ENCODE results near the gene LIPC. TPM values are rescaled to one million over a fixed set of nuclear protein-coding genes. Genes with fewer than 3 reads are reported as not detected.
A peak's percentile ranks its signal among the peaks of the same experiment; 100 is the strongest.

The LIPC gene
- total RNA-seq, 1 donor from 2014 or later = 0.62 TPM

GRCh38 chr15:58541410-58542087, 109.8 kb downstream of the LIPC start:
- H3K27ac Mint-ChIP-seq = no peak overlapping the region
- peaks cover 30% of the 10 kb centered on the region for H3K4me1 Mint-ChIP-seq (ENCODE audit: low read depth)
- H3K9me3 Mint-ChIP-seq = no peaks in the 10 kb centered on the region
- H3K36me3 Mint-ChIP-seq (ENCODE audit: low read depth) = peaks cover 4% of the 10 kb centered on the region
- intact Hi-C loops (cut with micrococcal nuclease) = no loop called here
- H3K4me3 Mint-ChIP-seq = no peak overlapping the region
- peaks cover 3% of the 10 kb centered on the region for H3K27me3 Mint-ChIP-seq (ENCODE audit: insufficient read depth)
- DNase-seq (ENCODE audit: low spot score) = no peak

- intact Hi-C loops (cut with micrococcal nuclease) = no loop called here
- Mint-ChIP-seq H3K9me3 (no peaks in the 10 kb centered on the region), H3K36me3 (ENCODE audit: low read depth) (peaks cover 6% of the 10 kb centered on the region), H3K27me3 (ENCODE audit: insufficient read depth) (no peaks in the 10 kb centered on the region), H3K27ac (no peak overlapping the region), H3K4me1 (ENCODE audit: low read depth) (peaks cover 45% of the 10 kb centered on the region), H3K4me3 (no peak overlapping the region)
- DNase-seq (ENCODE audit: low spot score) = no peak
These were observed 112.0 kb downstream of the LIPC start for GRCh38 chr15:58543664-58544335.

GRCh38 chr15:58544756-58545155, 113.0 kb downstream of the LIPC start:
- Mint-ChIP-seq H3K27me3 (ENCODE audit: insufficient read depth) (no peaks in the 10 kb centered on the region), H3K9me3 (no peaks in the 10 kb centered on the region), H3K4me3 (no peak overlapping the region), H3K4me1 (ENCODE audit: low read depth) (peaks cover 45% of the 10 kb centered on the region), H3K27ac (peak overlapping the region; percentile 97), H3K36me3 (ENCODE audit: low read depth) (peaks cover 6% of the 10 kb centered on the region)
- intact Hi-C loops (cut with micrococcal nuclease) = loop anchor here (1.0 to 5.0 kb wide), 4 partner anchors 27 to 206 kb away; no protein-coding TSS in a partner anchor
- no peak for DNase-seq (ENCODE audit: low spot score)

GRCh38 chr15:58545307-58546065, 113.7 kb downstream of the LIPC start:
- intact Hi-C loops (cut with micrococcal nuclease) = loop anchor here (1.0 to 5.0 kb wide), 4 partner anchors 28 to 205 kb away; no protein-coding TSS in a partner anchor
- Mint-ChIP-seq H3K4me3 (peak overlapping the region; percentile 70), H3K9me3 (no peaks in the 10 kb centered on the region)

GRCh38 chr15:58546066-58546591, 114.3 kb downstream of the LIPC start:
- Mint-ChIP-seq H3K36me3 (ENCODE audit: low read depth) (peaks cover 10% of the 10 kb centered on the region), H3K27ac (peak overlapping the region; percentile 97), H3K9me3 (no peaks in the 10 kb centered on the region), H3K4me1 (ENCODE audit: low read depth) (peaks cover 57% of the 10 kb centered on the region), H3K27me3 (ENCODE audit: insufficient read depth) (no peaks in the 10 kb centered on the region), H3K4me3 (peak overlapping the region; percentile 11)
- no peak for DNase-seq (ENCODE audit: low spot score)
- intact Hi-C loops (cut with micrococcal nuclease) = loop anchor here (5.0 kb wide), 1 partner anchor 46 kb away; no protein-coding TSS in a partner anchor

More at GRCh38 chr15:58545307-58546065, 113.7 kb downstream of the LIPC start:
- Mint-ChIP-seq H3K4me1 (ENCODE audit: low read depth) (peaks cover 52% of the 10 kb centered on the region), H3K27me3 (ENCODE audit: insufficient read depth) (no peaks in the 10 kb centered on the region), H3K36me3 (ENCODE audit: low read depth) (peaks cover 9% of the 10 kb centered on the region), H3K27ac (peak overlapping the region; percentile 97)
- DNase-seq (ENCODE audit: low spot score) = peak; percentile 54

- Mint-ChIP-seq H3K36me3 (ENCODE audit: low read depth) (peaks cover 13% of the 10 kb centered on the region), H3K9me3 (no peaks in the 10 kb centered on the region), H3K4me3 (no peak overlapping the region), H3K27me3 (ENCODE audit: insufficient read depth) (no peaks in the 10 kb centered on the region), H3K4me1 (ENCODE audit: low read depth) (peaks cover 63% of the 10 kb centered on the region), H3K27ac (peak overlapping the region; percentile 97)
- intact Hi-C loops (cut with micrococcal nuclease) = loop anchor here (5.0 kb wide), 1 partner anchor 45 kb away; no protein-coding TSS in a partner anchor
- DNase-seq (ENCODE audit: low spot score) = no peak
These were observed 115.1 kb downstream of the LIPC start for GRCh38 chr15:58546635-58547627.

GRCh38 chr15:58547628-58548307, 116.0 kb downstream of the LIPC start:
- no peak overlapping the region for H3K27ac Mint-ChIP-seq
- no peaks in the 10 kb centered on the region for H3K9me3 Mint-ChIP-seq
- peaks cover 65% of the 10 kb centered on the region for H3K4me1 Mint-ChIP-seq (ENCODE audit: low read depth)
- no peak for DNase-seq (ENCODE audit: low spot score)
- H3K4me3 Mint-ChIP-seq = no peak overlapping the region
- H3K36me3 Mint-ChIP-seq (ENCODE audit: low read depth) = peaks cover 13% of the 10 kb centered on the region
- H3K27me3 Mint-ChIP-seq (ENCODE audit: insufficient read depth) = no peaks in the 10 kb centered on the region
- intact Hi-C loops (cut with micrococcal nuclease) = loop anchor here (5.0 kb wide), 1 partner anchor 45 kb away; no protein-coding TSS in a partner anchor

GRCh38 chr15:58548308-58549012, 116.7 kb downstream of the LIPC start:
- intact Hi-C loops (cut with micrococcal nuclease) = loop anchor here (5.0 kb wide), 1 partner anchor 44 kb away; no protein-coding TSS in a partner anchor
- DNase-seq (ENCODE audit: low spot score) = no peak
- no peak overlapping the region for H3K27ac Mint-ChIP-seq
- H3K4me3 Mint-ChIP-seq = no peak overlapping the region
- no peaks in the 10 kb centered on the region for H3K9me3 Mint-ChIP-seq
- H3K36me3 Mint-ChIP-seq (ENCODE audit: low read depth) = peaks cover 13% of the 10 kb centered on the region
- H3K4me1 Mint-ChIP-seq (ENCODE audit: low read depth) = peaks cover 72% of the 10 kb centered on the region
- no peaks in the 10 kb centered on the region for H3K27me3 Mint-ChIP-seq (ENCODE audit: insufficient read depth)

GRCh38 chr15:58549013-58549784, 117.4 kb downstream of the LIPC start:
- Mint-ChIP-seq H3K36me3 (ENCODE audit: low read depth) (peaks cover 13% of the 10 kb centered on the region), H3K4me3 (no peak overlapping the region), H3K27me3 (ENCODE audit: insufficient read depth) (no peaks in the 10 kb centered on the region), H3K27ac (no peak overlapping the region), H3K4me1 (ENCODE audit: low read depth) (peaks cover 76% of the 10 kb centered on the region), H3K9me3 (no peaks in the 10 kb centered on the region)
- intact Hi-C loops (cut with micrococcal nuclease) = loop anchor here (5.0 kb wide), 1 partner anchor 43 kb away; no protein-coding TSS in a partner anchor
- no peak for DNase-seq (ENCODE audit: low spot score)

GRCh38 chr15:58549785-58550074, 117.9 kb downstream of the LIPC start:
- H3K36me3 Mint-ChIP-seq (ENCODE audit: low read depth) = peaks cover 13% of the 10 kb centered on the region
- intact Hi-C loops (cut with micrococcal nuclease) = loop anchor here (5.0 kb wide), 1 partner anchor 43 kb away; no protein-coding TSS in a partner anchor
- H3K27me3 Mint-ChIP-seq (ENCODE audit: insufficient read depth) = peaks cover 2% of the 10 kb centered on the region
- H3K4me3 Mint-ChIP-seq = no peak overlapping the region
- DNase-seq (ENCODE audit: low spot score) = no peak
- H3K27ac Mint-ChIP-seq = no peak overlapping the region
- H3K9me3 Mint-ChIP-seq = no peaks in the 10 kb centered on the region
- H3K4me1 Mint-ChIP-seq (ENCODE audit: low read depth) = peaks cover 73% of the 10 kb centered on the region
